H9 (cell line): ENCODE data around the gene SOBP. TPM values are rescaled to one million over a fixed set of nuclear protein-coding genes. Genes with fewer than 3 reads are reported as not detected.

Experiments
- DNase-seq: peaks from one replicate; pipeline ENCODE4 v3.0.0-alpha.2; 2017
- H2AFZ ChIP-seq: one replicate; pipeline ENCODE4 v1.6.1; 2013; ENCODE audit warnings: mild to moderate bottlenecking, low read length, control low read depth, moderate library complexity
- H2AK5ac ChIP-seq: 2 replicates; pipeline ENCODE4 v1.6.1; 2013; ENCODE audit warnings: low read length, control low read depth, mixed read lengths; ENCODE audit not compliant: insufficient read length
- H2BK120ac ChIP-seq: one replicate; pipeline ENCODE4 v1.6.1; 2013; ENCODE audit warnings: low read depth, mild to moderate bottlenecking, low read length, control low read depth, inconsistent platforms; ENCODE audit not compliant: poor library complexity, severe bottlenecking
- H2BK12ac ChIP-seq: 2 replicates; pipeline ENCODE4 v1.6.1; 2013; ENCODE audit warnings: low read length, control low read depth, mixed read lengths, low read depth; ENCODE audit not compliant: insufficient read length
- H2BK15ac ChIP-seq: 2 replicates; pipeline ENCODE4 v1.6.1; 2013; ENCODE audit warnings: low read depth, low read length, control low read depth
- H2BK20ac ChIP-seq: one replicate; pipeline ENCODE4 v1.6.1; 2013; ENCODE audit warnings: low read depth, mild to moderate bottlenecking, low read length, control low read depth, inconsistent platforms; ENCODE audit not compliant: poor library complexity, severe bottlenecking
- H2BK5ac ChIP-seq: 2 replicates; pipeline ENCODE4 v1.6.1; 2013; ENCODE audit warnings: low read length, control low read depth, mixed read lengths; ENCODE audit not compliant: insufficient read length
- H3K14ac ChIP-seq: 2 replicates; pipeline ENCODE4 v1.6.1; 2013; ENCODE audit warnings: low read length, control low read depth; ENCODE audit not compliant: insufficient read depth
- H3K18ac ChIP-seq: 2 replicates; pipeline ENCODE4 v1.6.1; 2013; ENCODE audit warnings: low read depth, mild to moderate bottlenecking, mixed read lengths, low read length, control low read depth; ENCODE audit not compliant: insufficient read length
- H3K23ac ChIP-seq: 2 replicates; pipeline ENCODE4 v1.6.1; 2013; ENCODE audit warnings: low read length, control low read depth, mixed read lengths, low read depth; ENCODE audit not compliant: insufficient read length
- H3K23me2 ChIP-seq: 2 replicates; pipeline ENCODE4 v1.6.1; 2013; ENCODE audit warnings: low read depth, mild to moderate bottlenecking, mixed read lengths, low read length, control low read depth; ENCODE audit not compliant: insufficient read length, poor library complexity, severe bottlenecking
- H3K27ac ChIP-seq: 2 replicates; pipeline ENCODE4 v1.5.1; 2013; ENCODE audit warnings: low read length, control low read depth, mixed read lengths, low read depth; ENCODE audit not compliant: insufficient read length
- H3K27me3 ChIP-seq: 2 replicates; pipeline ENCODE4 v1.6.1; 2013; ENCODE audit warnings: low read length, control low read depth, inconsistent platforms; ENCODE audit not compliant: insufficient read depth
- H3K4ac ChIP-seq: 2 replicates; pipeline ENCODE4 v1.6.1; 2013; ENCODE audit warnings: low read depth, mild to moderate bottlenecking, control low read depth, inconsistent platforms, low read length, moderate library complexity
- H3K4me1 ChIP-seq: 2 replicates; pipeline ENCODE4 v1.6.1; 2013; ENCODE audit warnings: low read length, control low read depth, inconsistent platforms; ENCODE audit not compliant: insufficient read depth
- H3K4me2 ChIP-seq: 2 replicates; pipeline ENCODE4 v1.6.1; 2013; ENCODE audit warnings: low read length, control low read depth, mixed read lengths; ENCODE audit not compliant: insufficient read length, insufficient read depth
- H3K56ac ChIP-seq: 2 replicates; pipeline ENCODE4 v1.6.1; 2013; ENCODE audit warnings: low read depth, mild to moderate bottlenecking, mixed read lengths, low read length, control low read depth; ENCODE audit not compliant: insufficient read length
- H3K79me1 ChIP-seq: 2 replicates; pipeline ENCODE4 v1.6.1; 2013; ENCODE audit warnings: low read depth, mild to moderate bottlenecking, moderate library complexity, low read length, control low read depth, inconsistent platforms; ENCODE audit not compliant: insufficient read depth, poor library complexity, severe bottlenecking
- H3K79me2 ChIP-seq: 2 replicates; pipeline ENCODE4 v1.6.1; 2013; ENCODE audit warnings: low read length, control low read depth, inconsistent platforms; ENCODE audit not compliant: insufficient read depth
- H3K9ac ChIP-seq: 2 replicates; pipeline ENCODE4 v1.6.1; 2013; ENCODE audit warnings: low read length, control low read depth, mixed read lengths; ENCODE audit not compliant: insufficient read length; ENCODE audit errors: extremely low read depth
- H3K9me3 ChIP-seq: one replicate; pipeline ENCODE4 v1.6.1; 2013; ENCODE audit warnings: low read depth, low read length, inconsistent platforms; ENCODE audit not compliant: control insufficient read depth
- H3T11ph ChIP-seq: one replicate; pipeline ENCODE4 v1.6.1; 2013; ENCODE audit warnings: mild to moderate bottlenecking, low read length, control low read depth, inconsistent platforms
- H4K20me1 ChIP-seq: one replicate; pipeline ENCODE4 v1.6.1; 2013; ENCODE audit not compliant: control insufficient read depth, insufficient read length, insufficient read depth
- H4K5ac ChIP-seq: 2 replicates; pipeline ENCODE4 v1.6.1; 2013; ENCODE audit warnings: low read depth, mild to moderate bottlenecking, mixed read lengths, low read length, control low read depth; ENCODE audit not compliant: insufficient read length
- H4K8ac ChIP-seq: replicated peaks from 2 replicates; pipeline ENCODE4 v1.6.1; 2013; ENCODE audit warnings: low read length, control low read depth, mixed read lengths, low read depth; ENCODE audit not compliant: insufficient read length
- H4K91ac ChIP-seq: 2 replicates; pipeline ENCODE4 v1.6.1; 2013; ENCODE audit warnings: low read depth, mild to moderate bottlenecking, moderate library complexity, mixed read lengths, low read length, control low read depth; ENCODE audit not compliant: insufficient read length
- H3K27ac Mint-ChIP-seq, 3 experiments: 2 replicates in 2 of 3; 3 replicates in 1 of 3; pipeline ENCODE4 v1.8.0; 2020 to 2021; ENCODE audit warnings: mixed read lengths in 3 of 3, mild to moderate bottlenecking in 1 of 3, moderate library complexity in 1 of 3
- H3K27me3 Mint-ChIP-seq: 2 replicates; pipeline ENCODE4 v1.8.0; 2021; ENCODE audit warnings: low read depth, mild to moderate bottlenecking, moderate library complexity, mixed read lengths
- H3K36me3 Mint-ChIP-seq, 3 experiments: 2 replicates in 2 of 3; 3 replicates in 1 of 3; pipeline ENCODE4 v1.8.0; 2020 to 2021; ENCODE audit warnings: low read depth in 3 of 3, mixed read lengths in 3 of 3; ENCODE audit not compliant: insufficient read depth in 1 of 3
- H3K4me1 Mint-ChIP-seq, 2 experiments: 2 replicates each; pipeline ENCODE4 v1.8.0; 2020; ENCODE audit warnings: mixed read lengths in 2 of 2
- H3K4me3 Mint-ChIP-seq, 2 experiments: 2 replicates in 1 of 2; 3 replicates in 1 of 2; pipeline ENCODE4 v1.8.0; 2020 to 2021; ENCODE audit warnings: mild to moderate bottlenecking in 2 of 2, mixed read lengths in 2 of 2, moderate library complexity in 1 of 2
- H3K9me3 Mint-ChIP-seq, 2 experiments: 2 replicates in 1 of 2; 3 replicates in 1 of 2; pipeline ENCODE4 v1.8.0; 2020; ENCODE audit warnings: mild to moderate bottlenecking in 2 of 2, mixed read lengths in 2 of 2, moderate library complexity in 1 of 2
- CTCF ChIP-seq: fragments of 200-600 bp; sonication (generic); conservative IDR thresholded peaks from 3 replicates; pipeline ENCODE4 v1.8.0; 2021; ENCODE audit warnings: antibody characterized with exemption, mild to moderate bottlenecking
- WGBS: extraction: QIAGEN DNeasy Blood & Tissue Kit; methylation state at CpG from one replicate; pipeline ENCODE4 v1.1.7; 2013; ENCODE audit warnings: missing lambda C conversion rate, low lambda C conversion rate, mixed read lengths; ENCODE audit not compliant: insufficient read length; ENCODE audit errors: extremely low coverage; 5-methylcytosine and 5-hydroxymethylcytosine counted together
- total RNA-seq: library from RNA; stranded (reverse); gene quantifications from 2 replicates; pipeline ENCODE4 v1.2.1, GENCODE V29; 2021

Gene SOBP
- total RNA-seq, 1 experiment from 2014 or later: 4.3 TPM

DNA sequence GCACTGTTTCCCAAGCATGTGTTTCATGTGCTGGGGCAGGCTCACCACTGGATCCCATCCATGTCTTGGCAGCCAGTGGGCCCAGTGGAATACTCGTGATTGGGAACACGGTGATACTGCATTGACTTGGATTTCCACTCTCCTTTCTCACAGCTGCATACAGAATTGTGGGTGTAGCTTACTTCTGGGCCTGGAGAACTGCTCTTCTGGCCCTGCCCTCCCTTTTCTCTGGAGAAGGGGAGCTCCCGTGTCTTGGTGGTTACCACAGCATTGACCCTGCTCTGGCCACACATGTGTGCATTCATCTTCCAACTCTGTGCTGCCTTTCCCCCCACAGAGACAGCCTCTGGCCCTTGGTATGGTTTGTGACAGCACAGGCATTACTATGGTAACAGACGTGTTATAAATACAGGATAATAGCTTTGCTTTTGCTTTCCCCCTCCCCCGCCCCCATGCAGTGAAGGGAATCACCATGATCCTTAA lies 21.6 kb downstream of the SOBP start:
- H3K4ac ChIP-seq: no peak overlapping the region
- no peak overlapping the region for H2BK12ac ChIP-seq
- H3K79me2 ChIP-seq: no peaks in the 10 kb centered on the region
- Mint-ChIP-seq H3K9me3 (peaks cover 3 to 7% of the 10 kb centered on the region in 2 experiments; a peak in 3 of 5 replicates), H3K27me3 (no peaks in the 10 kb centered on the region), H3K4me3 (no peak overlapping the region), H3K27ac (peak overlapping the region in 1 of 3 experiments; percentile 94; a peak in 2 of 7 replicates), H3K4me1 (peaks cover 31 to 35% of the 10 kb centered on the region in 2 experiments), H3K36me3 (peaks cover 5 to 14% (median 9%) of the 10 kb centered on the region in 3 experiments)
- no peaks in the 10 kb centered on the region for H3K79me1 ChIP-seq
- H4K91ac ChIP-seq: no peak overlapping the region
- H3K27me3 ChIP-seq: no peaks in the 10 kb centered on the region
- no peak overlapping the region for H4K5ac ChIP-seq
- peak overlapping the region; percentile 60; the same call in 1 of the 2 replicates for H3K14ac ChIP-seq
- no peaks in the 10 kb centered on the region for H4K20me1 ChIP-seq
- H2BK120ac ChIP-seq: no peak overlapping the region
- H3K4me2 ChIP-seq: no peak overlapping the region
- no CpG with 5 or more reads among the region's 5 CpGs for WGBS
- no peak overlapping the region for H3K9ac ChIP-seq
- no peak overlapping the region for H2AFZ ChIP-seq
- no peak overlapping the region for H3K23ac ChIP-seq
- TF ChIP-seq CTCF: no peak
- no peak overlapping the region for H3K27ac ChIP-seq
- no peak overlapping the region for H3K18ac ChIP-seq
- H4K8ac ChIP-seq: no peak overlapping the region
- no peak overlapping the region for H2BK15ac ChIP-seq
- no peak overlapping the region for H2AK5ac ChIP-seq
- peaks cover 16% of the 10 kb centered on the region for H3K4me1 ChIP-seq
- H3K23me2 ChIP-seq: no peaks in the 10 kb centered on the region
- H3T11ph ChIP-seq: no peak overlapping the region
- no peak overlapping the region for H2BK20ac ChIP-seq
- DNase-seq: no peak
- no peaks in the 10 kb centered on the region for H3K9me3 ChIP-seq
- no peak overlapping the region for H3K56ac ChIP-seq
- no peak overlapping the region for H2BK5ac ChIP-seq
